Measurements from ENCODE around the gene CCL4L2.
"Not testable (repeated sequence)": the region's sequence is repeated elsewhere in the genome, so short reads cannot be mapped to it uniquely, and the experiment has no call there.

The CCL4L2 gene

DNA sequence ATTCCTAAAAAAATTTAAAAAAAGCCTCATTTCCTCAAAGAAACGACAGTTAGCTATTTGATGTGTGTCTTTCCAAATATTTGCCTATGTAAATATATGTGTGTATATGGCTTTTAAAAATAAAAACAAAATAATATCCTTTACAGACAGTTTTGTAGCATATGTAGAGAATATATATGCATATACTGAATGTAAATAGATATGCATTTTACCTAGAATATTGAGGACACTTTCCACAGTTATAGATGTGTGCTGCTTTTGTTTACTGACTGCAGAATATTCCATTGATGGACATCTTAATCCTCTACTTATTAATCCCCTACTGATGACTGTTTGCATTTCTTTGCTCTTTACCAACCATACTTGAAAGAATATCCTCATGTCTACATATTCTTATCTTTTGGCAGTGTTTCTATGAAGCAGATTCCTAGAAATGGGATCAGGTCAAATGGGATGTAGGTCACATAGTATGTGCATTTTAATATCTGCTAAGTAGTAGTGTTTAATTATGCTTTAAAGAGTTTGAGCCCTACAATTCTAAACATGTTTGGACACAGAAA, 17.6 kb upstream of the CCL4L2 start:
- Histone ChIP-seq H3F3A (ENCODE audit: low read depth) (no peaks in the 10 kb centered on the region), H3K9me3 (ENCODE audit: insufficient read depth, low read depth, low read length) (no peaks in the 10 kb centered on the region), H3K4me2 (ENCODE audit: low read depth, low read length, poor library complexity, severe bottlenecking) (no peak overlapping the region), H4K20me1 (ENCODE audit: insufficient read depth, low read length, poor library complexity, severe bottlenecking) (no peaks in the 10 kb centered on the region), H3K79me2 (ENCODE audit: insufficient read depth, low read length) (no peaks in the 10 kb centered on the region), H3K4me3 (ENCODE audit: low read length, poor library complexity, severe bottlenecking) (no peak overlapping the region), H3K36me3 (ENCODE audit: insufficient read depth, low read length) (no peaks in the 10 kb centered on the region), H3K9ac (ENCODE audit: low read depth, low read length, poor library complexity, severe bottlenecking) (no peak overlapping the region), H2AFZ (ENCODE audit: low read length) (no peak overlapping the region), H3K27me3 (ENCODE audit: insufficient read depth, low read length, poor library complexity, severe bottlenecking) (no peaks in the 10 kb centered on the region), H3K4me1 (ENCODE audit: insufficient read depth, low read length, poor library complexity, severe bottlenecking) (peaks cover 25% of the 10 kb centered on the region), H3K9me2 (replicated peaks; ENCODE audit: low read depth, low read length) (no peaks in the 10 kb centered on the region)
- TF ChIP-seq, protein P1, sequence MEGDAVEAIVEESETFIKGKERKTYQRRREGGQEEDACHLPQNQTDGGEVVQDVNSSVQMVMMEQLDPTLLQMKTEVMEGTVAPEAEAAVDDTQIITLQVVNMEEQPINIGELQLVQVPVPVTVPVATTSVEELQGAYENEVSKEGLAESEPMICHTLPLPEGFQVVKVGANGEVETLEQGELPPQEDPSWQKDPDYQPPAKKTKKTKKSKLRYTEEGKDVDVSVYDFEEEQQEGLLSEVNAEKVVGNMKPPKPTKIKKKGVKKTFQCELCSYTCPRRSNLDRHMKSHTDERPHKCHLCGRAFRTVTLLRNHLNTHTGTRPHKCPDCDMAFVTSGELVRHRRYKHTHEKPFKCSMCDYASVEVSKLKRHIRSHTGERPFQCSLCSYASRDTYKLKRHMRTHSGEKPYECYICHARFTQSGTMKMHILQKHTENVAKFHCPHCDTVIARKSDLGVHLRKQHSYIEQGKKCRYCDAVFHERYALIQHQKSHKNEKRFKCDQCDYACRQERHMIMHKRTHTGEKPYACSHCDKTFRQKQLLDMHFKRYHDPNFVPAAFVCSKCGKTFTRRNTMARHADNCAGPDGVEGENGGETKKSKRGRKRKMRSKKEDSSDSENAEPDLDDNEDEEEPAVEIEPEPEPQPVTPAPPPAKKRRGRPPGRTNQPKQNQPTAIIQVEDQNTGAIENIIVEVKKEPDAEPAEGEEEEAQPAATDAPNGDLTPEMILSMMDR (conservative IDR thresholded peaks at IDR 0.05; ENCODE audit: low read length): no peak
- TF ChIP-seq EZH2phosphoT487 (IDR thresholded peaks at IDR 0.05; ENCODE audit: borderline replicate concordance): no peak

DNA sequence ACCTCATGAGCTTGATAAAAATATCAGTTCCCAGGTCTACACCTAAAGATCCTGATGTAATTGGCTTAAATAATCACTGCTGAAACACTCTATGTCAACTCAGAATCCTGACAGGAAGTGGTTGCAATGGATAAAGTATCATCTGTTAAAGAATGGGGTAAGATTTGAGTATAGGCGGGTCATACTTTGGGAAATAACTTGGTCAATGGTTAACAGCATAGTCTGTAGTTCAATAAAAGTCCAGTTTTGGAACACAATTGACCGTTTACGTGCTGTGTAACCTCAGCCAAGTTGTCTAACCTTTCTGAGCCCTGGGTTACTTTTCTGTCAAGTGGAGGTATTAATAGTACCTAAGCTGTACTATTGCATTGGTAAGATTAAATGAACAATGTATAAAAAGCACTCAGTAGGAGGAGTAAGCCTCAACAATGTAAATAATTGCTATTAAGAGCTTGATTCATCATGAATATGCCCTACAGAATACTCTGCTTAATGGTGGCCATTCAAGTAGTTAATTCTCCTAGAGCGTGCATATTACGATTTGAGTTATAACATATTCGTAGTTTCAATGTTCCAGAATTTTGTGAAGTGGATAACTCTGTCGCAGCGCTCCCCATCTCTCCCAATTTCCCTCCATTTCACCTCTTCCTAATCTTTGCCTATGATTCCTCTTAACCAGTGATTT, 16.6 kb upstream of the CCL4L2 start:
- H3K36me3 ChIP-seq (ENCODE audit: insufficient read depth, low read length); H3K4me2 ChIP-seq (ENCODE audit: low read depth, low read length, poor library complexity, severe bottlenecking); H2AFZ ChIP-seq (ENCODE audit: low read length); H3K4me3 ChIP-seq (ENCODE audit: low read length, poor library complexity, severe bottlenecking); H3K9me3 ChIP-seq (ENCODE audit: insufficient read depth, low read depth, low read length); H3K27me3 ChIP-seq (ENCODE audit: insufficient read depth, low read length, poor library complexity, severe bottlenecking); H3K9ac ChIP-seq (ENCODE audit: low read depth, low read length, poor library complexity, severe bottlenecking); H4K20me1 ChIP-seq (ENCODE audit: insufficient read depth, low read length, poor library complexity, severe bottlenecking); H3K79me2 ChIP-seq (ENCODE audit: insufficient read depth, low read length); H3F3A ChIP-seq (ENCODE audit: low read depth); H3K9me2 ChIP-seq (replicated peaks; ENCODE audit: low read depth, low read length): not testable (repeated sequence)
- peaks cover 20% of the 10 kb centered on the region for H3K4me1 ChIP-seq (ENCODE audit: insufficient read depth, low read length, poor library complexity, severe bottlenecking)

DNA sequence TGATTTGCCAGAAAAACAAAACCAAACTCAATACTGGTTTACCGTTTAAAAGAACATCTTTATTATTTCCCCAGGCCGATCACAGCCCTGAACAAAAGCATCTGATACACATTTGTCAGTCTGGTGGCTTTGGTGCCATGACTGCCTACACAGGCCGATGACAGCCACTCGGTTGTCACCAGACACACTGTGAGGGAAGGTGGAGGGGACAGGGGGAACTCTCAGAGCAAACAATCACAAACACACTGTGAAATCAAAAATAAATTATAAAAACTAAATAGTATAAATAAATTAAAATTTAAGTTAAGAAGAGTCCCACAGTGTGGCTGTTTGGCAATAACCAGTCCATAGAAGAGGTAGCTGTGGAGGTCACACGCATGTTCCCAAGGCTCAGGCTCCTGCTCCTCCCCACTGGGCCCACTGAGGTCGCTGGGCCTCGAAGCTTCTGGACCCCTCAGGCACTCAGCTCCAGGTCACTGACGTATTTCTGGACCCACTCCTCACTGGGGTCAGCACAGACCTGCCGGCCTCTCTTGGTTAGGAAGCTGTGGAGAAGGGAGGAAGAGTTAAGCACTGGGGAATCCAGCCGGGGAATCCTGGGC, 15.9 kb upstream of the CCL4L2 start:
- not testable (repeated sequence) for H3K9me2 ChIP-seq (replicated peaks; ENCODE audit: low read depth, low read length); H3K79me2 ChIP-seq (ENCODE audit: insufficient read depth, low read length); H3K4me3 ChIP-seq (ENCODE audit: low read length, poor library complexity, severe bottlenecking)

DNA sequence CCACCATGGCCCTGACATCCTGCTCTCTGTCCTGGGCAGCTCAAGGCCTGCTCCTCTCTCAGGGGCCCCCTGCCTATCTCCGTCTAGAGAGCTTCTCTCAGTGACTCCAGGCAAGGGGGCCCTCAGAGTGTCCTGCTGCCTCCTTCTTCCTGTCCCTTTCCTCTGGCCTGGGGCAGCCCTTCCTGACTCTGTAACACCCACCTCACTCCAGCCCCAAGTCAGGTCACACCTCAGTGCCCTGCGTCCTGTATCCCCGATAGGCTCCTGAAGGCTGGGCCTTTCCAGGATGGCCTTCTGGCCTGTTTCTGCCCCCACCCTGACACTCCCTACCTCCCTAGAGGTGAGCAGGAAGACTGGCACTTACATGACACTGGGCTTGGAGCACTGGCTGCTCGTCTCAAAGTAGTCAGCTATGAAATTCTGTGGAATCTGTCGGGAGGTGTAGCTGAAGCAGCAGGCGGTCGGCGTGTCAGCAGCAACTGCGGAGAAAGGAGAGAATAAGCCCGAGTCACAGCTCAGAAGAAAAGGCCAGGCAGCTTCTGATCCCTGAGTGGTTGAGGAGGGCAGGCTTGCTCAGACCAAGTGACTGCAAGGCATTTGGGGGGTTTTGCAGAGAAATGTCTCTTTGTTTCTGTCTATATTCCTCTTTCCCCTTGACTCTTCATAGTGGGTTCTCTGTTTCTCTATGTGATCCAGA, 15.3 kb upstream of the CCL4L2 start:
- H3K4me2 ChIP-seq (ENCODE audit: low read depth, low read length, poor library complexity, severe bottlenecking): no peak overlapping the region
- peaks cover 20% of the 10 kb centered on the region for H3K4me1 ChIP-seq (ENCODE audit: insufficient read depth, low read length, poor library complexity, severe bottlenecking)
- no peak overlapping the region for H2AFZ ChIP-seq (ENCODE audit: low read length)
- H3K4me3 ChIP-seq (ENCODE audit: low read length, poor library complexity, severe bottlenecking): no peak overlapping the region
- no peaks in the 10 kb centered on the region for H3K9me3 ChIP-seq (ENCODE audit: insufficient read depth, low read depth, low read length)
- no peaks in the 10 kb centered on the region for H3K27me3 ChIP-seq (ENCODE audit: insufficient read depth, low read length, poor library complexity, severe bottlenecking)
- no peaks in the 10 kb centered on the region for H3K79me2 ChIP-seq (ENCODE audit: insufficient read depth, low read length)
- no peaks in the 10 kb centered on the region for H3F3A ChIP-seq (ENCODE audit: low read depth)
- no peak for TF ChIP-seq EZH2phosphoT487 (IDR thresholded peaks at IDR 0.05; ENCODE audit: borderline replicate concordance)
- TF ChIP-seq, protein P1 (conservative IDR thresholded peaks at IDR 0.05; ENCODE audit: low read length): no peak
- no peaks in the 10 kb centered on the region for H3K9me2 ChIP-seq (replicated peaks; ENCODE audit: low read depth, low read length)
- H3K9ac ChIP-seq (ENCODE audit: low read depth, low read length, poor library complexity, severe bottlenecking): no peak overlapping the region
- no peaks in the 10 kb centered on the region for H3K36me3 ChIP-seq (ENCODE audit: insufficient read depth, low read length)
- no peaks in the 10 kb centered on the region for H4K20me1 ChIP-seq (ENCODE audit: insufficient read depth, low read length, poor library complexity, severe bottlenecking)

More for the DNA sequence above, 15.9 kb upstream of the CCL4L2 start:
- not testable (repeated sequence) for H2AFZ ChIP-seq (ENCODE audit: low read length); H3K4me2 ChIP-seq (ENCODE audit: low read depth, low read length, poor library complexity, severe bottlenecking); H3K36me3 ChIP-seq (ENCODE audit: insufficient read depth, low read length); H3K9ac ChIP-seq (ENCODE audit: low read depth, low read length, poor library complexity, severe bottlenecking); H3K27me3 ChIP-seq (ENCODE audit: insufficient read depth, low read length, poor library complexity, severe bottlenecking); H3F3A ChIP-seq (ENCODE audit: low read depth); H3K9me3 ChIP-seq (ENCODE audit: insufficient read depth, low read depth, low read length); H4K20me1 ChIP-seq (ENCODE audit: insufficient read depth, low read length, poor library complexity, severe bottlenecking)
- peaks cover 20% of the 10 kb centered on the region for H3K4me1 ChIP-seq (ENCODE audit: insufficient read depth, low read length, poor library complexity, severe bottlenecking)
